HG03103 (cell line): ENCODE results near the gene SLIT1.

Source experiments
- ATAC-seq: cut with Tn5 transposase; IDR thresholded peaks from one replicate; pipeline ENCODE4 v1.9.1; 2021; ENCODE audit warnings: low read depth; ENCODE audit not compliant: unreplicated experiment

SLIT1 gene

DNA sequence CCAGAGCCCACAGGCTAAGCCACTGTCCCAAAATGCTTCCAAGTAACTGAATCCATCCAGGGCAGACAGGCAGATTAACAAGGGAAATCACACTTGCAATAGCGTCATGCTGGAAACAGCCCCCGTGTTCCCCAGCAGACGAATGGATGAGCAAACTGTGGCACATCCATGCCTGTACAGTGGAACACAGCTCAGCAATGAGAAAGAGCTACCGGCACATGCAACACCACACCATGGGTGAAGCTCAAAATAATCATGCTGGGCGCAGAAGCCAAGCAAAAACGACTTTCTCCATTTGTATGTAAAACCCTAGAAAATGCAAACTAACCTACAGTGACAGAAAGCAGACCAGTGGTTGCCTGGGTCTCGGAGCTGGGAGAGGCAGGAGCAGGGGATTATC, 153.1 kb downstream of the SLIT1 start:
- ATAC-seq: no peak

- no peak for ATAC-seq
Measured at GRCh38 chr10:97031459-97031858, 154.3 kb downstream of the SLIT1 start.

DNA sequence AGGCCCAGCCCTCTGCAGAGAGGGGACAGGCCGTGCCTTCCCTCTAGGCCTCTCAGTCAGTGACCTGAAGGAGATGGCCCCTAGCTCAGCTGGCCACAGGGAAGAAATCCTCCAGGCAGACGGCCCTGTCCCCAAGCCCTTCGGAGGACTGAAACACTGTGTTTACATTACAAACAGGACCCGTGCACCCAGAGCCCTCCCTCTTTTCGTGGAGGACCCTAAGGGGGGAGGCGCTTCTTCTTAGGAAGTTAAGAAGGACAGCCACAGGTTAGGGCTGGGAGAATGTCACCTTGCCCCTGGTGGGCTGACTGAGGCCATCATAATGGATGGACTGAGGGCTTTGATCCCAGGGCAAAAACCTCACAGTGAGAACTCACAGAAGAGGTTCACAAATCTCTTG, 154.9 kb downstream of the SLIT1 start:
- ATAC-seq: no peak

GRCh38 chr10:97029271-97029670, 156.5 kb downstream of the SLIT1 start:
- ATAC-seq: no peak

GRCh38 chr10:97028832-97029178, 157.0 kb downstream of the SLIT1 start:
- ATAC-seq: no peak

- no peak for ATAC-seq
Measured at GRCh38 chr10:97028126-97028831, 157.5 kb downstream of the SLIT1 start.

DNA sequence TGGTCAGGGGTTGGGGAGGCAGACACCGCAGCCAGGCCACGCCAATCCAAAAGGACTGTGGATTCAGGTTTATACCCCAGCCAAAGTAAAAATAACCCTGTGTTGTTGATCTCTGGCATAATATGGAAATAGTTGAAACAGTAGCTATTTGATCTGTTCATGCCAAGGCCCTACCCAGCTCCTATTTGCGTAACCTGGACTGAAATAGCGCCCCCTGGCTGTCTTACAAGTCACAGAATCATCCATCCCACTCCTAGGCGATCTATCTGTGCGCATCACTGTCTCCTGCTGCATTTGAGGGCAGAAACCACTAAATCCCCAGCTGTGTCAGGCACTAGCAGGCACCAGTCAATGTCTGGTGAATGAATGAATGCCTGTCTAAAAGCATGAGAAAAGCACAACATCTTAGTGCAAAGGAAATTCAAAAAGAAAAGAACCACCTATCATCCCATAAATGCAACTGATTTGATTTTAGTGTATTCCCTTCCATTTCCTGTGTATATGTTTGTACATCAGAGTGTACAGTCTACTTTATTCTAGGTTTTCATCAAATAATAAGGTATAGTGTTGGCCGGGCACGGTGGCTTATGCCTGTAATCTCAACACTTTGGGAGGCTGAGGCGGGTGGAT, 160.0 kb downstream of the SLIT1 start:
- no peak for ATAC-seq

DNA sequence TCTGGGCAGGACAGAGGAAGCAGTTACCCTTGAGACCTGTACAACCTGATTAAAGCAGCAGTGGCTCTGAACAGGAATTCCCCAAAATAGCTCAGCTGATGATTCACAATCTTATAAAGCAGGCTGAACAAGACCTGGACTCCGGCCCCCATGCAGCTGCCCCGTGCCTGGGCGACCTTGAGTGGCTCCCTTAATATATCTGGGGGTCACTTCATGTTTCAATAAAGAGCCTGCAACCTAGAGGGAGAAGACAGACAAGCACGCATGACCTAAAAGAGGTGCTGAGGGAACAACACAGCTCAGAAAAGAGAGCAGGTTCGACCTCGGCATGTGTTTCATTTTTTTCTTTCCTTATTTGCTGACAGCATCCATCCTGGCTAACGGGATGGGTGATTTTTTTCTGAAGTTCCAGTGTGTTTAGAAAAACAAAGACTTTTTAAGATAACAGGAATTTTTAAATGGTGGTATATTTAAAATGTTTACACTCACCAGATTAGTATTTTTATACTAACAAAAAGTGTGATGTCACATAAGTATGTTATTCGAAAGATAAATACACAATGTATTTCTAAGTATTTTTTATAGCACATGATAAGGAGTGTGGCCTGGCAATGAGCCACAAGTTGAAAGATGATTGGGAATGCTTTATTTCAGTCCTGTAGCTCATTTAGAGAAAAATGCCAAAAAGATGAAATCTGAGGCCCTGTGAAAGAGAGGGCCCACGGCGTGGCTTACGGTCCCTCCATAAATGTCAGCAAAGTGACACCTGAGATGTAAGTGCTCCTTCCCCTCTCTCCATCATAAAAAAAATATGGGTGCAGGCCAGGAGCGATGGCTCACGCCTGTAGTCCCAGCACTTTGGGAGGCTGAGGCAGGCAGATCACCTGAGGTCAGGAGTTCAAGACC, 161.3 kb downstream of the SLIT1 start:
- ATAC-seq: no peak

GRCh38 chr10:97023401-97024167, 162.2 kb downstream of the SLIT1 start:
- no peak for ATAC-seq

- ATAC-seq: no peak
Measured at GRCh38 chr10:97022616-97023015, 163.1 kb downstream of the SLIT1 start.

DNA sequence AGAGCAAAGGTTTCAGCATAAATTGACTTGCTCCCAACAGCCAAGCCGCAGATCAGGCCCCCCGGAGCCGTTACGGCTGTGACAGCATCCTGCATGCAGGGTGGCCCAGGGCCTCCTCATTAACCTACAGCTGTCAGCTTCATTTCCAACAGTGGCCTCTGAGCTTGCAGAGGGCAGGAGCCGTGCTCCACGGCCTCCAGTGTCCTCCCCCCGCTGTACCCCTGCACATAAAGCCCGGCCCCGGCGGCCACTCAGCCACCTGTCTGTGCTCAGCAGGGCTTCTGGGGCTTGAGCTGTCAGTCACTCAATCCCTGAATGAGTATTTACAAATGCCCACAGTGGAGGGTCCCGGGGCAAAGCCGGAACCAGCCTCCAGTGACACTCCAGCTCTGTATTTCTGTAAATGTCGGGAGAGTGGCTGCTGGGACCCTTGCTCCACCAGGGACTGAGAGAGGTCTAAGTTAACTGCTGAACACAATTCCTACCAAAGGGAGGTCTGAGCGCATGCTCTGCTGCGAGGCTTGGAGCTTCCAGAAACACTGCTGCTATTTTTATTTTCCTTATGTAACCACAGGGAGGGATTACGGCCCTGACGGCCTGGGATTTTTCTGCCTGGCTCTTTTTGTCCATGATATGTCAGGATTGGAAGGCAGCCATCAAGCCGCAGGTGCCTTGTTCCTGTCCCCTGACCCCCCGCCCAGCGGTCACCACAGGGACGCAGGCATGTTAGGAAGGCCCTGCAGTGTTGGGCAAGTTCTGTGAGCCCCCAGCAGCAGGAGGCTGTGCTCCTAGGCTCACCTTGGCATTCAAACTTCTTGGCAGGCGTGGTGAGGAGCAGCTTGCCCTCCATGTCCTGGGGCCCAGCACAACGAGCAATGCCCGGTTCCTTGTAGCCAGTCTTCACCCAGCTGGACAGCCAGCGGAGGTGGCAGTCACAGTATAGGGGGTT, 165.0 kb downstream of the SLIT1 start:
- ATAC-seq: no peak

- ATAC-seq: no peak
Measured at GRCh38 chr10:97019213-97019844, 166.4 kb downstream of the SLIT1 start.

- no peak for ATAC-seq
Measured at GRCh38 chr10:97018251-97019212, 167.2 kb downstream of the SLIT1 start.

GRCh38 chr10:97017474-97017903, 168.3 kb downstream of the SLIT1 start:
- no peak for ATAC-seq

- ATAC-seq: peak; percentile 68
Measured at GRCh38 chr10:97016728-97017473, 168.9 kb downstream of the SLIT1 start.

- ATAC-seq: no peak
Measured at GRCh38 chr10:97015240-97015639, 170.5 kb downstream of the SLIT1 start.

GRCh38 chr10:97013983-97014382, 171.8 kb downstream of the SLIT1 start:
- no peak for ATAC-seq
